GM12878 (cell line): ENCODE results near the gene CCR1.

ENCODE experiments used
- BHLHE40 ChIP-seq, 2 experiments: fragments of 450-650 bp in 1 of 2; IDR thresholded peaks; 2 replicates each; pipeline ENCODE4 v1.6.1; 2011 to 2017; ENCODE audit warnings: low read depth in 2 of 2, borderline replicate concordance in 1 of 2, improper control_type of control experiment in 1 of 2, low read length in 1 of 2, mild to moderate bottlenecking in 1 of 2
- EP300 ChIP-seq, 2 experiments: fragments of 150-350 bp in 1 of 2; IDR thresholded peaks; 2 replicates each; pipeline ENCODE4 v1.6.1; 2011 to 2012; ENCODE audit warnings: low read depth in 2 of 2, low read length in 2 of 2, borderline replicate concordance in 1 of 2, improper control_type of control experiment in 1 of 2, inconsistent platforms in 1 of 2; ENCODE audit not compliant: control insufficient read depth in 1 of 2
- MYC ChIP-seq: IDR thresholded peaks from 2 replicates; pipeline ENCODE4 v1.6.1; 2011; ENCODE audit warnings: mild to moderate bottlenecking, low read length, moderate library complexity, inconsistent platforms; ENCODE audit not compliant: insufficient read depth, insufficient replicate concordance, insufficient read length, severe bottlenecking
- NR2C1 ChIP-seq: fragments of 450-650 bp; IDR thresholded peaks from 2 replicates; pipeline ENCODE4 v1.6.1; 2017; ENCODE audit warnings: antibody characterized with exemption, mild to moderate bottlenecking, moderate library complexity
- POLR2A ChIP-seq: IDR thresholded peaks from 2 replicates; pipeline ENCODE4 v1.6.1; 2011; ENCODE audit warnings: low read depth, mild to moderate bottlenecking, low read length
- POLR2AphosphoS5 ChIP-seq: IDR thresholded peaks from 2 replicates; pipeline ENCODE4 v1.6.1; 2011; ENCODE audit warnings: mild to moderate bottlenecking, low read length, inconsistent platforms
- STAT3 ChIP-seq: IDR thresholded peaks from 2 replicates; pipeline ENCODE4 v1.6.1; 2011; ENCODE audit warnings: low read depth, low read length, improper control_type of control experiment
- YY1 ChIP-seq: IDR thresholded peaks from 2 replicates; pipeline ENCODE4 v1.6.1; 2011; ENCODE audit warnings: low read depth, mild to moderate bottlenecking, low read length
- ZNF207 ChIP-seq: fragments of 450-650 bp; IDR thresholded peaks from 2 replicates; pipeline ENCODE4 v1.6.1; 2014; ENCODE audit warnings: antibody characterized with exemption, mild to moderate bottlenecking, borderline replicate concordance
- ZNF384 ChIP-seq: IDR thresholded peaks from 2 replicates; pipeline ENCODE4 v1.6.1; 2012; ENCODE audit warnings: low read depth, mild to moderate bottlenecking, low read length, improper control_type of control experiment, borderline replicate concordance
- TF ChIP-seq, protein P1 (sequence below), 3 experiments: IDR thresholded peaks in 2 of 3; conservative IDR thresholded peaks in 1 of 3; 2 replicates each; pipeline ENCODE4 v1.5.1; 2011; ENCODE audit warnings: low read depth in 3 of 3, low read length in 3 of 3, mild to moderate bottlenecking in 3 of 3, control low read depth in 2 of 3, moderate library complexity in 2 of 3, inconsistent platforms in 1 of 3, mixed read lengths in 1 of 3; ENCODE audit not compliant: control insufficient read depth in 2 of 3, insufficient read depth in 1 of 3; ENCODE audit errors: extremely low read depth in 1 of 3
- TF ChIP-seq, protein P2 (sequence below): fragments of 450-650 bp; IDR thresholded peaks from 2 replicates; pipeline ENCODE4 v1.6.1; 2017; ENCODE audit warnings: mild to moderate bottlenecking, moderate library complexity
- TF ChIP-seq, protein P3 (sequence below): IDR thresholded peaks from 2 replicates; pipeline ENCODE4 v1.6.1; 2012; ENCODE audit warnings: mild to moderate bottlenecking, low read depth, low read length

DNA sequence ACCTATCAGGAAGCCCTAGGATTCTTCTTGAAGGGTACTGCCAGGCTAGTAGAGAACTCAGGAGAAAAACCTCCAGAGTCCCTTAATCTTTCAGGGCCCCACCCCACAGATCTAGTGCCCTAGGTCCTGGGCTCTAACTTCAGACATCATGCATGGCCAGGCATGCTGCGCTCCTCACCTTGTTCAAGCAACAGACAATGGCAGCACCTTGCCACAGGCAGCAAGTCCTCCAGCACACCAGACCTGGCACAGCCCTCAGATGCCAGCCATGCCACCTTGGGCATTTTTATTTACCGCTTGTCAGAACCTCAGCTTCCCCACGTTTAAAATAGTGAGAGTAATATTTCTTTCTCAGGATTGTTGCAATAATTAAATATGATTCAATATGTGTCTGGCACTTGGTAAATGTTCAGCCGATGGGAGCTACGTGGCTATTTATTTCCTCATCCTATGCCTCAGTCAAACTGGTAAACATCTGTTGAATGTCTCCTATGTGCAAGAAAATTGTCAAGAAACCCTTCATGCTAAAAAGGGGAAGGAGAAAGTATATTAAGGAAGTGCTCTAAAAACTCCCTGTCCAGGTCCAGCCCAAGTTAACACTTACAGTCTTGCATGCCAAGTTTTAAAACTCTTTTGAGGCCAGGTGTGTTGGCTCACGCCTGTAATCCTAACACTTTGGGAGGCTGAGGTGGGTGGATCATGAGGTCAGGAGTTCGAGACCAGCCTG, 14.5 kb upstream of the CCR1 start:
- TF ChIP-seq, protein P1, sequence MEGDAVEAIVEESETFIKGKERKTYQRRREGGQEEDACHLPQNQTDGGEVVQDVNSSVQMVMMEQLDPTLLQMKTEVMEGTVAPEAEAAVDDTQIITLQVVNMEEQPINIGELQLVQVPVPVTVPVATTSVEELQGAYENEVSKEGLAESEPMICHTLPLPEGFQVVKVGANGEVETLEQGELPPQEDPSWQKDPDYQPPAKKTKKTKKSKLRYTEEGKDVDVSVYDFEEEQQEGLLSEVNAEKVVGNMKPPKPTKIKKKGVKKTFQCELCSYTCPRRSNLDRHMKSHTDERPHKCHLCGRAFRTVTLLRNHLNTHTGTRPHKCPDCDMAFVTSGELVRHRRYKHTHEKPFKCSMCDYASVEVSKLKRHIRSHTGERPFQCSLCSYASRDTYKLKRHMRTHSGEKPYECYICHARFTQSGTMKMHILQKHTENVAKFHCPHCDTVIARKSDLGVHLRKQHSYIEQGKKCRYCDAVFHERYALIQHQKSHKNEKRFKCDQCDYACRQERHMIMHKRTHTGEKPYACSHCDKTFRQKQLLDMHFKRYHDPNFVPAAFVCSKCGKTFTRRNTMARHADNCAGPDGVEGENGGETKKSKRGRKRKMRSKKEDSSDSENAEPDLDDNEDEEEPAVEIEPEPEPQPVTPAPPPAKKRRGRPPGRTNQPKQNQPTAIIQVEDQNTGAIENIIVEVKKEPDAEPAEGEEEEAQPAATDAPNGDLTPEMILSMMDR (IDR thresholded peaks at IDR 0.05 in 2 of 3, conservative IDR thresholded peaks at IDR 0.05 in 1 of 3; ENCODE audit: control insufficient read depth in 2 of 3, extremely low read depth in 1 of 3, insufficient read depth in 1 of 3, low read depth in 3 of 3, low read length in 3 of 3), result no peak
- TF ChIP-seq STAT3, result no peak
- no peak for TF ChIP-seq YY1
- TF ChIP-seq POLR2A, result no peak
- TF ChIP-seq, protein P2, sequence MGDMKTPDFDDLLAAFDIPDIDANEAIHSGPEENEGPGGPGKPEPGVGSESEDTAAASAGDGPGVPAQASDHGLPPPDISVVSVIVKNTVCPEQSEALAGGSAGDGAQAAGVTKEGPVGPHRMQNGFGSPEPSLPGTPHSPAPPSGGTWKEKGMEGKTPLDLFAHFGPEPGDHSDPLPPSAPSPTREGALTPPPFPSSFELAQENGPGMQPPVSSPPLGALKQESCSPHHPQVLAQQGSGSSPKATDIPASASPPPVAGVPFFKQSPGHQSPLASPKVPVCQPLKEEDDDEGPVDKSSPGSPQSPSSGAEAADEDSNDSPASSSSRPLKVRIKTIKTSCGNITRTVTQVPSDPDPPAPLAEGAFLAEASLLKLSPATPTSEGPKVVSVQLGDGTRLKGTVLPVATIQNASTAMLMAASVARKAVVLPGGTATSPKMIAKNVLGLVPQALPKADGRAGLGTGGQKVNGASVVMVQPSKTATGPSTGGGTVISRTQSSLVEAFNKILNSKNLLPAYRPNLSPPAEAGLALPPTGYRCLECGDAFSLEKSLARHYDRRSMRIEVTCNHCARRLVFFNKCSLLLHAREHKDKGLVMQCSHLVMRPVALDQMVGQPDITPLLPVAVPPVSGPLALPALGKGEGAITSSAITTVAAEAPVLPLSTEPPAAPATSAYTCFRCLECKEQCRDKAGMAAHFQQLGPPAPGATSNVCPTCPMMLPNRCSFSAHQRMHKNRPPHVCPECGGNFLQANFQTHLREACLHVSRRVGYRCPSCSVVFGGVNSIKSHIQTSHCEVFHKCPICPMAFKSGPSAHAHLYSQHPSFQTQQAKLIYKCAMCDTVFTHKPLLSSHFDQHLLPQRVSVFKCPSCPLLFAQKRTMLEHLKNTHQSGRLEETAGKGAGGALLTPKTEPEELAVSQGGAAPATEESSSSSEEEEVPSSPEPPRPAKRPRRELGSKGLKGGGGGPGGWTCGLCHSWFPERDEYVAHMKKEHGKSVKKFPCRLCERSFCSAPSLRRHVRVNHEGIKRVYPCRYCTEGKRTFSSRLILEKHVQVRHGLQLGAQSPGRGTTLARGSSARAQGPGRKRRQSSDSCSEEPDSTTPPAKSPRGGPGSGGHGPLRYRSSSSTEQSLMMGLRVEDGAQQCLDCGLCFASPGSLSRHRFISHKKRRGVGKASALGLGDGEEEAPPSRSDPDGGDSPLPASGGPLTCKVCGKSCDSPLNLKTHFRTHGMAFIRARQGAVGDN, result no peak
- no peak for TF ChIP-seq BHLHE40 (IDR thresholded peaks at IDR 0.05; ENCODE audit: borderline replicate concordance in 1 of 2, low read depth in 2 of 2, low read length in 1 of 2)
- TF ChIP-seq, protein P3, sequence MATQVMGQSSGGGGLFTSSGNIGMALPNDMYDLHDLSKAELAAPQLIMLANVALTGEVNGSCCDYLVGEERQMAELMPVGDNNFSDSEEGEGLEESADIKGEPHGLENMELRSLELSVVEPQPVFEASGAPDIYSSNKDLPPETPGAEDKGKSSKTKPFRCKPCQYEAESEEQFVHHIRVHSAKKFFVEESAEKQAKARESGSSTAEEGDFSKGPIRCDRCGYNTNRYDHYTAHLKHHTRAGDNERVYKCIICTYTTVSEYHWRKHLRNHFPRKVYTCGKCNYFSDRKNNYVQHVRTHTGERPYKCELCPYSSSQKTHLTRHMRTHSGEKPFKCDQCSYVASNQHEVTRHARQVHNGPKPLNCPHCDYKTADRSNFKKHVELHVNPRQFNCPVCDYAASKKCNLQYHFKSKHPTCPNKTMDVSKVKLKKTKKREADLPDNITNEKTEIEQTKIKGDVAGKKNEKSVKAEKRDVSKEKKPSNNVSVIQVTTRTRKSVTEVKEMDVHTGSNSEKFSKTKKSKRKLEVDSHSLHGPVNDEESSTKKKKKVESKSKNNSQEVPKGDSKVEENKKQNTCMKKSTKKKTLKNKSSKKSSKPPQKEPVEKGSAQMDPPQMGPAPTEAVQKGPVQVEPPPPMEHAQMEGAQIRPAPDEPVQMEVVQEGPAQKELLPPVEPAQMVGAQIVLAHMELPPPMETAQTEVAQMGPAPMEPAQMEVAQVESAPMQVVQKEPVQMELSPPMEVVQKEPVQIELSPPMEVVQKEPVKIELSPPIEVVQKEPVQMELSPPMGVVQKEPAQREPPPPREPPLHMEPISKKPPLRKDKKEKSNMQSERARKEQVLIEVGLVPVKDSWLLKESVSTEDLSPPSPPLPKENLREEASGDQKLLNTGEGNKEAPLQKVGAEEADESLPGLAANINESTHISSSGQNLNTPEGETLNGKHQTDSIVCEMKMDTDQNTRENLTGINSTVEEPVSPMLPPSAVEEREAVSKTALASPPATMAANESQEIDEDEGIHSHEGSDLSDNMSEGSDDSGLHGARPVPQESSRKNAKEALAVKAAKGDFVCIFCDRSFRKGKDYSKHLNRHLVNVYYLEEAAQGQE, result no peak
- no peak for TF ChIP-seq ZNF207
- no peak for TF ChIP-seq NR2C1
- TF ChIP-seq EP300 (IDR thresholded peaks at IDR 0.05; ENCODE audit: borderline replicate concordance in 1 of 2, control insufficient read depth in 1 of 2, low read depth in 2 of 2, low read length in 2 of 2), result no peak
- no peak for TF ChIP-seq MYC
- TF ChIP-seq POLR2AphosphoS5, result no peak
- TF ChIP-seq ZNF384, result no peak
